Measurements from ENCODE around the gene VTN.

VTN gene

GRCh38 chr17:28318759-28319597, 51.1 kb downstream of the VTN start, which contains the start of gene TMEM97:
TMEM97 (plus strand) TSS chr17:28319200; CDS start chr17:28319240, 40 bp downstream.
- peak; percentile 96 for DNase-seq

GRCh38 chr17:28317966-28318758, 51.9 kb downstream of the VTN start:
- no peak for DNase-seq
